GM03348 (cell line): ENCODE data around the gene OR12D3.
"Not testable (repeated sequence)": the region's sequence is repeated elsewhere in the genome, so short reads cannot be mapped to it uniquely, and the experiment has no call there.

Experiments used
- DNase-seq: peaks from one replicate; pipeline ENCODE4 v3.0.0; 2012; ENCODE audit warnings: low spot score

Gene OR12D3, protein sequence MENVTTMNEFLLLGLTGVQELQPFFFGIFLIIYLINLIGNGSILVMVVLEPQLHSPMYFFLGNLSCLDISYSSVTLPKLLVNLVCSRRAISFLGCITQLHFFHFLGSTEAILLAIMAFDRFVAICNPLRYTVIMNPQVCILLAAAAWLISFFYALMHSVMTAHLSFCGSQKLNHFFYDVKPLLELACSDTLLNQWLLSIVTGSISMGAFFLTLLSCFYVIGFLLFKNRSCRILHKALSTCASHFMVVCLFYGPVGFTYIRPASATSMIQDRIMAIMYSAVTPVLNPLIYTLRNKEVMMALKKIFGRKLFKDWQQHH

DNA sequence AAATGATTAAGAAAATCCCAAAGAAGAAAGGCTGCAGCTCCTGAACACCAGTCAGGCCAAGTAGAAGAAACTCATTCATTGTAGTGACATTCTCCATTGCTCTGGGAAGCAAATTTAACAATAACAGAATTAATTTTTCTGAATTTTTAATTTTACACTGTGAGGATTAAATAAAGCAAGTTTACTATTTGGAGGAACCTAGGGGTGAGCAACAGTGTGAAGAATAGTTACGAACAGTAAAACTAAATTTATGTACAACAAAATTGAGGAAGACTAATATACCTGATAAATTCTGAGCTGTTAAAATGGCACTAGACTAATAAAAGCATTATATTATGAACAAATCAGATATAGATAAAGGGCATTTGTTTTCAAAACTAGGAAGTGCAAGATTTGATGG, at the start of gene OR12D3:
TSS of gene OR12D3 (minus strand) at position 101 of the 400 bp plus-strand sequence. CDS start at position 97, 4 bp downstream.
- DNase-seq, result no peak

GRCh38 chr6:29424575-29424974, 49.5 kb upstream of the OR12D3 start:
- no peak for DNase-seq

DNA sequence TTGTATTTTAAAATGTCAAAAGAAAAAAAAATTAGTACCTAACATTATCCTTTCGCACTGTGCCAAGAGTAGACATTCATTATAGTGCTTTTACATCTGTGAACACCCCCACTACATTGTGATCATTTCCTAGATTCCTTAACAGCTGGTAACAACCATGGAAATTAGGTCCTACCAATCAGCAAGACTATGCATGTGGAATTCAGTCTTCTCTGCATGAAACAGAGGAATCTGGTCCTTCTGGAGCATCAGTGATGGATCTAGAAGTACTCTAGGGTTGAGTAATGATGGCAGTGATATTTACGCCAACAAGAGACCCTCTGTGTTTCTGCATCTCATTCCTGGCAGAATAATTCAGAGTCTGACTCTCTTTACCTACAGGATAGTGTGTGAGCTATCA, 49.1 kb upstream of the OR12D3 start:
- DNase-seq, result no peak

- no peak for DNase-seq
These were observed 44.4 kb upstream of the OR12D3 start for GRCh38 chr6:29419516-29419915.

GRCh38 chr6:29414588-29414987, 39.5 kb upstream of the OR12D3 start, which contains the start of gene OR12D1:
TSS of gene OR12D1 (plus strand) at chr6:29414928.
- DNase-seq, result no peak

- no peak for DNase-seq
These were observed 28.7 kb upstream of the OR12D3 start for GRCh38 chr6:29403801-29404200.

DNA sequence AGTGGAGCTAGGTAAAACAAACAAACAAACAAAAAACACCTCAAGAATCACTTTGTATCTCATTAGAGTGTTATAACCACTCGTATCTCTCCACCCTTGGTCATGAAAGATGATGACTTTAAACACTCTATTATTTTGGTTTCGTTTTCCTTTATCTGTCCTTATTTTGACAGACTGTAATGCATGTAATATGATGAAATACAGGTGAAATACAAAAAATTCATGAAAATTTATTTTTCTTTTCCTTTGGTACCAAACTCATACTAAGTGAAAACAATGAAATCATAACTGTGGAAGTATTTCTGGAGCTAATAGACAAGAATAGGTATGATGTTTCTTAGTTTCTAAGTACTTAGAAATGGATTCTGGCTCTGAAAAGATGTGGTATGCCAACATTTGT, 24.4 kb upstream of the OR12D3 start:
- DNase-seq, result no peak

- DNase-seq, result no peak
These were observed 20.2 kb upstream of the OR12D3 start, which contains the start of gene OR12D2 for GRCh38 chr6:29395331-29395730. TSS of gene OR12D2 (plus strand) at chr6:29395631. CDS start at chr6:29396700, 1,069 bp downstream.

GRCh38 chr6:29388533-29388932, 13.4 kb upstream of the OR12D3 start:
- DNase-seq, result no peak

DNA sequence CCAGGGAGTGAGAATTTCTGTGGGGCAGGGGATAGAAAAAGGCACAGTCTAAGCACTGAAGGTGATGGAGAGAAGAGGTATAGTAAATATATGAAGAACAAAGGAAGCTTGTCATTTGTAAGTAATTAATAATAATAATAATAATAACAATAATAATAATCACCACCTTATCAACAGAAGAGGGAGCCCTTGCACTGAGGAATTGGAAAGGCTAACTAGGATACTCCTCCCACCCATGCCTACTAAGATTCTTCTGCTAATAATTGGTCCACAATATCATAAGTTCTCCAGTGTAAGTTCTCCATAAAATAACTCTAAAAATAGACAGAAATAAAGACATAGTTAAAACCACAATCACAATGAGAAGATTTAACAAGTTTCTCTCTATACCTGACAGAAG, 912 bp upstream of the OR12D3 start:
- no peak for DNase-seq

GRCh38 chr6:29368765-29369164, 6.3 kb downstream of the OR12D3 start, which contains the start of gene OR5V1:
TSS of gene OR5V1 (minus strand) at chr6:29368865. CDS start at chr6:29356195, 12,670 bp downstream.
- no peak for DNase-seq

- DNase-seq, result no peak
These were observed 19.5 kb downstream of the OR12D3 start for GRCh38 chr6:29355603-29356002.

DNA sequence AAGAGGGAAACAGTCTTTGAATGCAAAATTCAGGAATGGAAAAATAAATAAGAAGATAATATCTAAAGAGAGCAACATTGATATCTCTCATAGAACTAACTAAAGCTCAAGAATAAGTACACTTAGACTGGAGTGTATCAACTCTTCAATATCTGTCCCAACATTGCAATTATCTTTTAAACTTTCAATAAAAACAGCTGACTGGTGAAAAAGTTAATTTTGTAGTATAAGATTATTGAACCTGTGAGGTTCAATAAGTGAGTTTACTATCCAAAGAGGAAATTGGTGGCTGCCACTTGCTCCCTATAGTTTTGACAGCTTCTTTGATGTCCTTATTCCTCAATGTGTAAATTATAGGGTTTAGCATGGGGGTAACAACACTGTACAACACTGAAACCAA, 20.1 kb downstream of the OR12D3 start:
- DNase-seq, result no peak

GRCh38 chr6:29349348-29349747, 25.7 kb downstream of the OR12D3 start:
- DNase-seq, result not testable (repeated sequence)

GRCh38 chr6:29345380-29345779, 29.7 kb downstream of the OR12D3 start:
- DNase-seq, result no peak

DNA sequence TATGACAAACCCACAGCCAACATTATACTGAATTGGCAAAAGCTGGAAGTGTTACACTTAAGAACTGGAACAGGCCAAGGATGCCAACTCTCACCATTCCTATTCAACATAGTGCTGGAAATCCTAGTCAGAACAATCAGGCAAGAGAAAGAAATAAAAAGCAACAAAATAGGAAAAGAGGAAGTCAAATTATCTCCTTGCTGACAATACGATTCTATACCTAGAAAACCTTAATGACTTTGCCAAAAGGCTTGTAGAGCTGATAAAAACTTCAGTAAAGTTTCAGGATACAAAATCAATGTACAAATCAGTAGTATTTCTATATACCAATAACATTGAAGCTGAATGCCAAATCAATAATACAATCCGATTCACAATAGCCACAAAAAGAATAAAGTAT, 38.8 kb downstream of the OR12D3 start:
- no peak for DNase-seq

DNA sequence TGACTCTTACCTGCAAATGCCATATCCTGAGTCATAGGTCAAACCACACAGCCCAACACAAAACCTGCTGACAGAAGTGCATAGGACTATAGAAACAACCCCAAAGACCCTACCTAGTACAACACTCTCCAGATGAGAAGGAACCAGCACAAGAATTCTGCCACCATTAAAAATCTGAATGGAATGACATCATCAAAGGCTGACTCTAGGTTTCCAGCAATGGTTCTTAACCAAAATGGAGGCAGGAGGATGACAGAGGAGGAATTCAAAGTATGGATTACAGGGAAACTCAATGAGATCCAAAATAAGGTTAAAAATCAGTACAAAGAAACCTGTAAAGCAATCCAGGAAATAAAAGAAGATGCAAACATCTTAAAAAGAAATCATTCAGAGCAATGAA, 42.4 kb downstream of the OR12D3 start:
- DNase-seq, result no peak

DNA sequence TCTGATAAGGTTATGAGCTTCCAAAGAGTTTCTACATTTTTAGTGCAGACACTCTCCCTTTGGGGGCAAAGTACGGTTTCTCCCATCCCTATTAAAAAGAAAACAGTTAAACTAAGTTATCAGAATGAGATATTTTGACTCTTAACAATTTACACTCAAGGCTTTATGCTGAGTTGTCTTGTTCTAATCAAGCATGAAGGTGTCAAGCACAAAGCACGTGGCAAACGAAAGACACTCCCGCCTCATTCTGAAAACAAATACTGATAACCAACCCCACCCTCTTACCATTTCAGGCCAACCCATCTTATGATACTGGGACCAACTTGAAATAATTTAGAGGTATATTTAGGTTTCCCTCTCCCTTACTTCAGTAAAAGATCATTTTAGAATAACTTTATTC, 49.3 kb downstream of the OR12D3 start:
- DNase-seq, result no peak
